ENCODE results near the gene TMCO4.

- TF ChIP-seq CTCF (IDR thresholded peaks at IDR 0.05): no peak
- TF ChIP-seq POLR2A (IDR thresholded peaks at IDR 0.05): no peak
- TF ChIP-seq POLR2AphosphoS5 (IDR thresholded peaks at IDR 0.05): no peak
- TF ChIP-seq EP300 (IDR thresholded peaks at IDR 0.05; ENCODE audit: low read depth): no peak
These were observed 134.6 kb downstream of the TMCO4 start for GRCh38 chr1:19665186-19665495.

Data from transverse colon (tissue), 4 donors.